K562 (cell line): ENCODE data around the gene COL1A2.

Experiments used
- ETV6 ChIP-seq, 3 experiments: fragments of 150-350 bp in 1 of 3; sonication (generic) in 1 of 3; formaldehyde crosslinking in 1 of 3; IDR thresholded peaks; 2 replicates each; pipeline versions ENCODE4 v1.6.1 to v1.8.0; 2014 to 2022; ENCODE audit warnings: borderline replicate concordance in 2 of 3, low read depth in 2 of 3, antibody characterized with exemption in 1 of 3, low read length in 1 of 3, mild to moderate bottlenecking in 1 of 3, missing genetic modification reagents in 1 of 3
- POLR2AphosphoS5 ChIP-seq: IDR thresholded peaks from 2 replicates; pipeline ENCODE4 v1.6.1; 2011; ENCODE audit warnings: mild to moderate bottlenecking, low read depth, low read length, moderate library complexity; ENCODE audit not compliant: control insufficient read depth, insufficient read depth
- USF2 ChIP-seq: sonication (generic); formaldehyde crosslinking; IDR thresholded peaks from 2 replicates; pipeline ENCODE4 v1.5.0; 2020; ENCODE audit warnings: missing genetic modification reagents
- ZNF121 ChIP-seq: sonication (generic); formaldehyde crosslinking; conservative IDR thresholded peaks from 2 replicates; pipeline ENCODE4 v1.8.0; 2022; ENCODE audit warnings: missing genetic modification reagents
- ZNF280B ChIP-seq: fragments of 250-450 bp; sonication (Bioruptor Pico); IDR thresholded peaks from 2 replicates; pipeline ENCODE4 v1.5.1; 2021; ENCODE audit warnings: mild to moderate bottlenecking

GRCh38 chr7:94431619-94432280 is 37.1 kb downstream of the COL1A2 start:
- no peak for TF ChIP-seq USF2
- TF ChIP-seq ETV6 (IDR thresholded peaks at IDR 0.05; ENCODE audit: borderline replicate concordance in 1 of 2, low read depth in 2 of 2, low read length in 1 of 2) = no peak
- no peak for TF ChIP-seq ETV6 (CRISPR knock-in tag; IDR thresholded peaks at IDR 0.05; ENCODE audit: borderline replicate concordance)
- no peak for TF ChIP-seq ZNF280B (CRISPR knock-in tag)
- no peak for TF ChIP-seq POLR2AphosphoS5
- TF ChIP-seq ZNF121 (CRISPR knock-in tag) = no peak
